ENCODE results near the gene SSBP3. TPM values are rescaled to one million over a fixed set of nuclear protein-coding genes. Genes with fewer than 3 reads are reported as not detected.

The SSBP3 gene
- polyA plus RNA-seq, 4 donors, result 24.2 to 41.9 (median 32.2) TPM

DNA sequence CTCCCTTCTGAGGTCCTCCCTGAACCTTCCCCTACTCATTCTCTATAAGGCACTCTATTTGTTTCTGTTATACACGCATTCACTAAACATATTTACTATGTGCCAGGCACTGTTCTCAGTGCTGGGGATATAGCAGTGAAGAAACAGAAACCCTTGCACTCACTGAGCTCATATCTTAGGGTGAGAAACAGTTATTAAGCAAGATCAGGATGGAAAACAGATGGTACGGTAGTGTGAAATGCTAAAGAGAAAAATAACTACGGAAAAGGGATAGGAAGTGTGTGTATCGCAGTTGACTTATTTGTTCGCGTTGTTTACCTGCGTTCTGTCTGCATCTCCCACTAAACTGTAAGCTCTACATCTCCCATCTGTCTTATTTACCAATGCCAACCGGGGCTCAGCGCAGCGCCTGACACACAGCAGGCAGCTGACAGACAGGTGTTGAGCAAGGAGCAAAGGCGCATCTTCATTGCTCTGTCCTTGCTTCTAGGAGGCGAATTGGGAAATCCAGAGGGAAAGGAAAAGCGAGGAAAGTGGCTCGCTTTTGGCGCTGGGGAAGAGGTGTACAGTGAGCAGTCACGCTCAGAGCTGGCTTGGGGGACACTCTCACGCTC lies 206.9 kb downstream of the SSBP3 start:
- no peak for DNase-seq
- no peak for FAIRE-seq
- H3K27ac ChIP-seq (ENCODE audit: low read depth in 1 of 3, low read length in 2 of 3), result peak overlapping the region; percentile 27 to 76 (median 32)

DNA sequence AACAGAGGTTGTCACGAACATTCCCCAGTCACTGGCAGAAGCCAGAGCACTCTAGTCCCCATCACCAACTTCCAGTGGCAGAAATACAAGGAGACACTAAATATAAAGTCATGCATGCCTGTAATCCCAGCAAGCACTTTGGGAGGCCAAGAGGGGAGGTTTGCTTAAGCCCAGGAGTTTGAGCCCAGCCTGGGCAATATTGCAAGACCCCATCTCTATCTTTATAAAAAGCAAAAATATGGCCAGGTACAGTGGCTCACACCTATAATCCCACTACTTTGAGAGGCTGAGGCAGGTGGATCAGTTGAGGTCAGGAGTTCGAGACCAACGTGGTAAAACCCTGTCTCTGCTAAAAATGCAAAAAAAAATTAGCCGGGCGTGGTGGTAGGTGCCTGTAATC lies 212.7 kb downstream of the SSBP3 start:
- H3K4me1 ChIP-seq (ENCODE audit: control insufficient read depth in 3 of 3, insufficient read depth in 2 of 3, low read depth in 1 of 3, low read length in 2 of 3), result no peaks in the 10 kb centered on the region
- DNase-seq, result no peak
- H3K27ac ChIP-seq (ENCODE audit: low read depth in 1 of 3, low read length in 2 of 3), result no peak overlapping the region
- 93 to 95% (median 94%) methylated on average over 5 of the region's 5 CpGs for WGBS, 3 donors
- peaks cover 0 to 46% (median 2%) of the 10 kb centered on the region in 3 donors for H3K36me3 ChIP-seq (ENCODE audit: control insufficient read depth in 3 of 3, insufficient read depth in 2 of 3, low read depth in 1 of 3, low read length in 3 of 3)
- H3K9me3 ChIP-seq (ENCODE audit: control insufficient read depth in 2 of 2, insufficient read depth in 1 of 2, low read depth in 1 of 2, low read length in 1 of 2), result no peaks in the 10 kb centered on the region
- no peaks in the 10 kb centered on the region for H3K27me3 ChIP-seq (ENCODE audit: control insufficient read depth in 3 of 3, insufficient read depth in 3 of 3, low read length in 3 of 3)
- H3K4me3 ChIP-seq (ENCODE audit: low read depth in 1 of 3, low read length in 3 of 3), result no peak overlapping the region
- FAIRE-seq, result no peak

More for the DNA sequence above, 206.9 kb downstream of the SSBP3 start:
- H3K27me3 ChIP-seq (ENCODE audit: control insufficient read depth in 3 of 3, insufficient read depth in 3 of 3, low read length in 3 of 3), result no peaks in the 10 kb centered on the region
- H3K4me3 ChIP-seq (ENCODE audit: low read depth in 1 of 3, low read length in 3 of 3), result peak overlapping the region in 2 of 3 donors; percentile 70 to 77
- peaks cover 0 to 23% (median 0%) of the 10 kb centered on the region in 3 donors for H3K36me3 ChIP-seq (ENCODE audit: control insufficient read depth in 3 of 3, insufficient read depth in 2 of 3, low read depth in 1 of 3, low read length in 3 of 3)
- no peaks in the 10 kb centered on the region for H3K9me3 ChIP-seq (ENCODE audit: control insufficient read depth in 2 of 2, insufficient read depth in 1 of 2, low read depth in 1 of 2, low read length in 1 of 2)
- 5 to 10% (median 5%) methylated on average over 17 of the region's 17 CpGs for WGBS, 3 donors
- peaks cover 0 to 16% (median 4%) of the 10 kb centered on the region in 3 donors for H3K4me1 ChIP-seq (ENCODE audit: control insufficient read depth in 3 of 3, insufficient read depth in 2 of 3, low read depth in 1 of 3, low read length in 2 of 3)

DNA sequence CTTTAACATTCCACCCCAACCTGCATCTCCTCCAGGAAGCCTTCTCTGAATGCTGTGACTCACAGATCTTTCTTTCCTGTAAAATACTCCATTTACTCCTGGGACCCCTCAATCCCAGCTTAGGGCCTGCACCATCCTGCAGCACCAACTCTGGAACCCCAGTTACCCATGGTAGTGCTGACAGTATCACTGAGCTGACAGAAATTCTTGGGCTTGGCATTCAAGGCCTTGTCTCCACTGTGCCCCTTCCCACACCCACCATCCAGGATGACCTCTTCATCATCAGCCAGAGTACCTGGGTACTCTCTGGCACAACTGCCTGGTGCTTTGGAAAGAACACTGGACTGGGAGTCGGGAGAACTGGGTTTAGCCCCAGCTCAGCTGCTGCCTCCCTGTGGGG lies 214.7 kb downstream of the SSBP3 start:
- no peak for DNase-seq

DNA sequence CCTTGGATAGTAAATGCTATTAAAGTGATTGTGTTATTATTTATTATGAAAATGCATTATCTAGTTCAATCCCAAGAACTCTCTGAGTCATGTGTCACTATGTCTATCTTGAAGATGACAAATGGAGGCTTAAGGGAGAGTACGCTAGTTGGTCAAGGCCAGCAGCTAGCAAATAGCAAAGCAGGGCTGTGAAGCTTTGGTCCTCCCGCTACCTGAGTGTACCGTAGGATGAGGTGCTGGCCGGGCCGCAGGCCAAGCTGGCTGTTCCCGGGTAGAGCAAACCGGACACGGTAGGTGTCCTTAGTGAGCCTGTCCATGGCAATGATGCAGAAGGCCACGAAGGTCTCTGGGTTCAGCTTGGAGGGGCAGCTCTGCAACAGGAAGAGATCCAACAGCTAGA lies 215.7 kb downstream of the SSBP3 start:
- 90 to 95% (median 95%) methylated on average over 9 of the region's 9 CpGs for WGBS, 3 donors
- no peak overlapping the region for H3K4me3 ChIP-seq (ENCODE audit: low read depth in 1 of 3, low read length in 3 of 3)
- DNase-seq (no peak), FAIRE-seq (no peak)
- H3K27ac ChIP-seq (ENCODE audit: low read depth in 1 of 3, low read length in 2 of 3), result no peak overlapping the region
- H3K4me1 ChIP-seq (ENCODE audit: control insufficient read depth in 3 of 3, insufficient read depth in 2 of 3, low read depth in 1 of 3, low read length in 2 of 3), result no peaks in the 10 kb centered on the region
- peaks cover 0 to 58% (median 4%) of the 10 kb centered on the region in 3 donors for H3K36me3 ChIP-seq (ENCODE audit: control insufficient read depth in 3 of 3, insufficient read depth in 2 of 3, low read depth in 1 of 3, low read length in 3 of 3)
- no peaks in the 10 kb centered on the region for H3K9me3 ChIP-seq (ENCODE audit: control insufficient read depth in 2 of 2, insufficient read depth in 1 of 2, low read depth in 1 of 2, low read length in 1 of 2)
- no peaks in the 10 kb centered on the region for H3K27me3 ChIP-seq (ENCODE audit: control insufficient read depth in 3 of 3, insufficient read depth in 3 of 3, low read length in 3 of 3)

More for the DNA sequence above, 214.7 kb downstream of the SSBP3 start:
- Histone ChIP-seq H3K27ac (ENCODE audit: low read depth in 1 of 3, low read length in 2 of 3) (no peak overlapping the region), H3K4me1 (ENCODE audit: control insufficient read depth in 3 of 3, insufficient read depth in 2 of 3, low read depth in 1 of 3, low read length in 2 of 3) (no peaks in the 10 kb centered on the region), H3K36me3 (ENCODE audit: control insufficient read depth in 3 of 3, insufficient read depth in 2 of 3, low read depth in 1 of 3, low read length in 3 of 3) (peaks cover 0 to 58% (median 4%) of the 10 kb centered on the region in 3 donors), H3K9me3 (ENCODE audit: control insufficient read depth in 2 of 2, insufficient read depth in 1 of 2, low read depth in 1 of 2, low read length in 1 of 2) (no peaks in the 10 kb centered on the region), H3K4me3 (ENCODE audit: low read depth in 1 of 3, low read length in 3 of 3) (no peak overlapping the region), H3K27me3 (ENCODE audit: control insufficient read depth in 3 of 3, insufficient read depth in 3 of 3, low read length in 3 of 3) (no peaks in the 10 kb centered on the region)
- FAIRE-seq, result no peak
- 4 to 92% (median 83%) methylated on average over 1 of the region's 1 CpG for WGBS, 3 donors

DNA sequence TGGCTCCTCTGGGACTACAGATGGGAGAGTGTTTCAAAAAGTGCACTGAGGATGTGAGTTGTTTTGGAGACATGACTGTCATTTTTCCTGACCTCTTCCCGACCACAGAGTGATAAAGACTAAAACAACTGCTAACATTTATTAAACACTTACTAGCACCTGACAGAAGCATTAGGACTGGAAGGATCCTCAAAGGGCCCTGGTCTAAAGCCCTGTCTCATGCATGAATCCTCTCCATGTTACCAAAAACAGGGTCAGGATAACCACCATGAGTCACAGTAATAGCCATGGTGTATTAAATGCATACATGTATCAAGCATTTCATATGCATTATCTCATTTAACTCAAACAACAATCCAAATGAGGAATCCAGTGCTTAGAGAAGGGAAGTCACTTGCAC lies 217.9 kb downstream of the SSBP3 start:
- WGBS, 3 donors, result 73 to 100% (median 91%) methylated on average over 1 of the region's 1 CpG
- no peak overlapping the region for H3K27ac ChIP-seq (ENCODE audit: low read depth in 1 of 3, low read length in 2 of 3)
- H3K9me3 ChIP-seq (ENCODE audit: control insufficient read depth in 2 of 2, insufficient read depth in 1 of 2, low read depth in 1 of 2, low read length in 1 of 2), result no peaks in the 10 kb centered on the region
- H3K36me3 ChIP-seq (ENCODE audit: control insufficient read depth in 3 of 3, insufficient read depth in 2 of 3, low read depth in 1 of 3, low read length in 3 of 3), result peaks cover 0 to 48% (median 4%) of the 10 kb centered on the region in 3 donors
- no peaks in the 10 kb centered on the region for H3K4me1 ChIP-seq (ENCODE audit: control insufficient read depth in 3 of 3, insufficient read depth in 2 of 3, low read depth in 1 of 3, low read length in 2 of 3)
- DNase-seq (no peak), FAIRE-seq (no peak)
- no peak overlapping the region for H3K4me3 ChIP-seq (ENCODE audit: low read depth in 1 of 3, low read length in 3 of 3)
- H3K27me3 ChIP-seq (ENCODE audit: control insufficient read depth in 3 of 3, insufficient read depth in 3 of 3, low read length in 3 of 3), result no peaks in the 10 kb centered on the region

DNA sequence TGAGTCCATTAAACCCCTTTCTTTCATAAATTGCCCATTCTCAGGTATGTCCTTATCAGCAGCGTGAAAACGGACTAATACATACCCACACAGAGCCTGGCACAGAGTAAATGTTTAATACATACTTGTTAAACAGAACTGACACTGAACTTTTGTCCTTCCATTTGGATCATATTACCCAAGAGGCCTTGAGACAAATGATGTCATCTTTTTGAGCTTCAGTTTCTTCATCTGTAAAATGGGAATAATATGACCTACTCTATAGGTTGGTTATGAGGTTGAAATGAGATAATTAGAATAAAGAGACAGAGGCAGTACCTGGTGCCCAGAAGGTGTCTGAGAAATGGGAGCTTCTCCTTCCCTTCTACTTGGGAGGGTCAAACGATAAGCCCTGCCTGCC lies 220.1 kb downstream of the SSBP3 start:
- WGBS, 3 donors, result 93 to 98% (median 94%) methylated on average over 3 of the region's 3 CpGs
- H3K9me3 ChIP-seq (ENCODE audit: control insufficient read depth in 2 of 2, insufficient read depth in 1 of 2, low read depth in 1 of 2, low read length in 1 of 2), result no peaks in the 10 kb centered on the region
- H3K36me3 ChIP-seq (ENCODE audit: control insufficient read depth in 3 of 3, insufficient read depth in 2 of 3, low read depth in 1 of 3, low read length in 3 of 3), result peaks cover 0 to 44% (median 4%) of the 10 kb centered on the region in 3 donors
- FAIRE-seq, result no peak
- no peak overlapping the region for H3K4me3 ChIP-seq (ENCODE audit: low read depth in 1 of 3, low read length in 3 of 3)
- H3K27ac ChIP-seq (ENCODE audit: low read depth in 1 of 3, low read length in 2 of 3), result no peak overlapping the region
- DNase-seq, result no peak
- H3K27me3 ChIP-seq (ENCODE audit: control insufficient read depth in 3 of 3, insufficient read depth in 3 of 3, low read length in 3 of 3), result no peaks in the 10 kb centered on the region
- no peaks in the 10 kb centered on the region for H3K4me1 ChIP-seq (ENCODE audit: control insufficient read depth in 3 of 3, insufficient read depth in 2 of 3, low read depth in 1 of 3, low read length in 2 of 3)

DNA sequence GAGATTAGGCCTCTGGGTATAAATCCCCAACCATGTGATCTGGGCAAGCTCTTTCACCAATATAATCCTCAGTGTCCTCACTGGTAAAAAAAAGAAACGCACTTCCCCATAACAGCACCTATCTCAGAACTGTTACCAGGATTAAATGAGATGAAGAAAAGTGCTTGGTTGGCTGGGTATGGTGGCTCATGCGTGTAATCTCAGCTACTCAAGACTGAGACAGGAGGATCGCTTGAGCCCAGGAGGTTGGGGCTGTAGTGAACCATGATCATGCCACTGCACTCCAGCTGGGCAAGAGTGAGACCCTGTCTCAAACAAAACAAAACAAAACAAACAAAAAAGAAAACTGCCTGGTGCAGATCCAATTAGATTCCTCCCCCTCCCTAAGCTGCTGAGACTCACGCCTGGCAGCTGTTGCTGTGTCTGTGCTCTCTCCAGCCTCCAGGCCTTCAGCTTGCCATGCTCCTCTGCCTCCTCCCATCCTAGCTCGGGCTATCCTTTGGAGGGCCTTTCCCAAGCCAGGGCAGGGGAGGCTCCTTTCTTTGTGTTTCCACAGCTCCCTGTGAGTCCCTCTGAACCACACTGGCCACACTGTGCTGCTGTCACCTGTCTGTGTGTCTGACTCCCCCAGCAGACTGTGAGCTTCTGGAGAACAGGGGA lies 225.4 kb downstream of the SSBP3 start:
- Histone ChIP-seq H3K36me3 (ENCODE audit: control insufficient read depth in 3 of 3, insufficient read depth in 2 of 3, low read depth in 1 of 3, low read length in 3 of 3) (peaks cover 0 to 47% (median 0%) of the 10 kb centered on the region in 3 donors), H3K27ac (ENCODE audit: low read depth in 1 of 3, low read length in 2 of 3) (no peak overlapping the region), H3K4me1 (ENCODE audit: control insufficient read depth in 3 of 3, insufficient read depth in 2 of 3, low read depth in 1 of 3, low read length in 2 of 3) (no peaks in the 10 kb centered on the region), H3K4me3 (ENCODE audit: low read depth in 1 of 3, low read length in 3 of 3) (no peak overlapping the region), H3K9me3 (ENCODE audit: control insufficient read depth in 2 of 2, insufficient read depth in 1 of 2, low read depth in 1 of 2, low read length in 1 of 2) (no peaks in the 10 kb centered on the region), H3K27me3 (ENCODE audit: control insufficient read depth in 3 of 3, insufficient read depth in 3 of 3, low read length in 3 of 3) (no peaks in the 10 kb centered on the region)
- FAIRE-seq (no peak), DNase-seq (no peak)
- 88 to 97% (median 95%) methylated on average over 5 of the region's 5 CpGs for WGBS, 3 donors

DNA sequence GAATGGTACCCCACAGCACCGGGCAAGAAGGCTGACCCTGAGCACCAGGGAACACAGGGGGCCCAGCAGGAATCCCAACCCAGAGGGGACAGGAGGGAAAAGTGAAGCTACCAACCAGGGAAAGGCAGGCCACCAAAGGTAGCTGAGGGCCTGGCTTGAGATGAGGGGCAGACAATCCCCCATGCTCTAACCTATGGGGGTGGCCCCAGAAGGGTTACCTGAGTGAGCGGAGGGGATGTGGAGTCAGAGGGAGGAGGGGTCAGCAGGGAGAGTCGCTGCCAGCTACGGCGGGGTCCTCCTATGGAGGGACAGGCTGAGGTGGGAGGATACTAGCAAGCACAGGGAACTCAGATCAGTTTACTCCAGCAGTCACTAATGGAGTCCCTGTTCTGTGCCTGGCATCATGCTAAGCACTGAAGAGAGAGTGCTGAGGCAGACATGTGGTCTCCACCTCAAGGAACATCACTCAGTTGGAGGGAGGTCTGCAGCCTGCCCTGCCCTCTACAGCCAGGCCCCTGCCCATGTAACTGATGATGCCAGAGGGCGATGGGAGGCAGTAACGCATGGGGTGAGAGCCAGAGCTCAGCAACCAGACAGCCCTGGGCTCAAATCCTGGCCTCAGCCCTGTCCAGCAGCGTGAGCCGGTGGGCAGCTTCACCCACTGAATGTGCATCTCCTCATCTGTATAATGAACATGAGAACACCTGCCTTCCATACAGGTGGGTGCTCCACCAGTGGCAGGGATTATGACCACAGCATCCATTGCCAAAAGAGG lies 227.7 kb downstream of the SSBP3 start:
- H3K4me1 ChIP-seq (ENCODE audit: control insufficient read depth in 3 of 3, insufficient read depth in 2 of 3, low read depth in 1 of 3, low read length in 2 of 3), result no peaks in the 10 kb centered on the region
- H3K27ac ChIP-seq (ENCODE audit: low read depth in 1 of 3, low read length in 2 of 3), result no peak overlapping the region
- no peak overlapping the region for H3K4me3 ChIP-seq (ENCODE audit: low read depth in 1 of 3, low read length in 3 of 3)
- H3K9me3 ChIP-seq (ENCODE audit: control insufficient read depth in 2 of 2, insufficient read depth in 1 of 2, low read depth in 1 of 2, low read length in 1 of 2), result no peaks in the 10 kb centered on the region
- 88 to 90% (median 89%) methylated on average over 7 to 9 of the region's 9 CpGs for WGBS, 3 donors
- peaks cover 0 to 60% (median 0%) of the 10 kb centered on the region in 3 donors for H3K36me3 ChIP-seq (ENCODE audit: control insufficient read depth in 3 of 3, insufficient read depth in 2 of 3, low read depth in 1 of 3, low read length in 3 of 3)
- DNase-seq, result no peak
- FAIRE-seq, result no peak
- H3K27me3 ChIP-seq (ENCODE audit: control insufficient read depth in 3 of 3, insufficient read depth in 3 of 3, low read length in 3 of 3), result no peaks in the 10 kb centered on the region
